ENCODE results near the gene C9orf152.
A peak's percentile ranks its signal among the peaks of the same experiment; 100 is the strongest.

C9orf152 gene

GRCh38 chr9:110183208-110184145 lies 24.5 kb downstream of the C9orf152 start:
- peak; percentile 45 for DNase-seq (ENCODE audit: low read depth, low spot score)

- DNase-seq (ENCODE audit: low read depth, low spot score): no peak
Measured at GRCh38 chr9:110180511-110181434, 27.2 kb downstream of the C9orf152 start.

GRCh38 chr9:110179734-110180133 lies 28.2 kb downstream of the C9orf152 start:
- no peak for DNase-seq (ENCODE audit: low read depth, low spot score)

GRCh38 chr9:110178281-110178680 lies 29.7 kb downstream of the C9orf152 start:
- no peak for DNase-seq (ENCODE audit: low read depth, low spot score)

GRCh38 chr9:110175275-110175968 lies 32.5 kb downstream of the C9orf152 start:
- DNase-seq (ENCODE audit: low read depth, low spot score): no peak

GRCh38 chr9:110173322-110173642 lies 34.7 kb downstream of the C9orf152 start:
- no peak for DNase-seq (ENCODE audit: low read depth, low spot score)

GRCh38 chr9:110170357-110171257 lies 37.4 kb downstream of the C9orf152 start:
- no peak for DNase-seq (ENCODE audit: low read depth, low spot score)

- no peak for DNase-seq (ENCODE audit: low read depth, low spot score)
Measured at GRCh38 chr9:110168486-110168885, 39.5 kb downstream of the C9orf152 start.

- no peak for DNase-seq (ENCODE audit: low read depth, low spot score)
Measured at GRCh38 chr9:110161940-110162339, 46.0 kb downstream of the C9orf152 start.

GRCh38 chr9:110160685-110161084 lies 47.3 kb downstream of the C9orf152 start:
- DNase-seq (ENCODE audit: low read depth, low spot score): no peak

- no peak for DNase-seq (ENCODE audit: low read depth, low spot score)
Measured at GRCh38 chr9:110160123-110160522, 47.8 kb downstream of the C9orf152 start.

- DNase-seq (ENCODE audit: low read depth, low spot score): no peak
Measured at GRCh38 chr9:110157823-110158664, 49.9 kb downstream of the C9orf152 start.

GRCh38 chr9:110156902-110157301 lies 51.1 kb downstream of the C9orf152 start:
- peak; percentile 41 for DNase-seq (ENCODE audit: low read depth, low spot score)

GRCh38 chr9:110156416-110156815 lies 51.5 kb downstream of the C9orf152 start:
- no peak for DNase-seq (ENCODE audit: low read depth, low spot score)

- DNase-seq (ENCODE audit: low read depth, low spot score): no peak
Measured at GRCh38 chr9:110155751-110156150, 52.2 kb downstream of the C9orf152 start.

- DNase-seq (ENCODE audit: low read depth, low spot score): no peak
Measured at GRCh38 chr9:110153431-110153830, 54.5 kb downstream of the C9orf152 start.

GRCh38 chr9:110152704-110153374 lies 55.1 kb downstream of the C9orf152 start:
- no peak for DNase-seq (ENCODE audit: low read depth, low spot score)
